HG02610 (cell line): ENCODE measurements around the gene TBRG4.

Source experiments
- ATAC-seq: cut with Tn5 transposase; IDR thresholded peaks from one replicate; pipeline ENCODE4 v1.9.1; 2021; ENCODE audit warnings: mild to moderate bottlenecking, moderate library complexity; ENCODE audit not compliant: unreplicated experiment

Gene TBRG4

DNA sequence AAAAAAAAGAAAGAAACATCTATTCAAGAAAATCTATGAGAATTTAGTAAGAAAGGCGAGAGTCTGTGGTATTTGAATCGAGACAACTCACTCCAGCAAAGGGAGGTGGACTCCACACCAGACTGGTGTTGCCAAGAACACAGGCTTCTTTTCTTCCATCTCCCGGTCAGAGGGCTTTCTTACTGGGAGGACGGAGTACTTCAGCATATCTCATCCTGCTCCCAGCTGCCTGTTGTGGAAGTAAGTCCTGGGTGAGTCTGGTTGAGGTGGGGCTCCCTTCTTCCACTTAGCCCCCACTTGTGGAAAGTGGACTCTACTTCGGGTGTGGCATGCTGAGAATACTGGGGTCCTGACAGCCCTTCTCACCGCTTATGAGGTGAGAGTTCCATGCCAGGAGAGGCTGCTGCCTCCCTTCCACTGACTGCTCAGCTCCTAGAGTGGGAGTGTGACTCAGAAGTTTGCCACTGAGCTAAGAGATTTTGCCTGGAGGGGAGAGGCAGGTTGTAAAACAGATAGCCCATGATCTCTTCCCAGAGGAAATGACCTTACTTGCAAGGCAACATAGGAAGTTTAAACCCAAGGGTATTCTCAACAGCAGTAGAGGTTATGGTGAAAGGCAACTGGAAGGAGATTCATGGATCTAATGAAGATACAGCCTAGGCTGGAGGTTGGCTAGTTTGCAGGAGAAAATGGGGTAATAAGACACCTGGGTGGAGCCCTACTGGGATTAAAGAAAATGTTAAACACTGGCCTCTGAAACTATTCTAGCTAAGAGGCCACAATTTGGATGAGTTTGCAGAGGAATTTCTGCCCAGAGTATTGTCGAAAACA is 19.2 kb downstream of the TBRG4 start:
- no peak for ATAC-seq

GRCh38 chr7:45089341-45089891 is 22.1 kb downstream of the TBRG4 start:
- ATAC-seq: no peak

GRCh38 chr7:45088821-45089340 is 22.6 kb downstream of the TBRG4 start, which contains the start of gene NACAD:
TSS of gene NACAD (minus strand) at chr7:45088969. CDS start at chr7:45088894, 75 bp downstream.
- no peak for ATAC-seq

GRCh38 chr7:45088146-45088701 is 23.3 kb downstream of the TBRG4 start:
- no peak for ATAC-seq

GRCh38 chr7:45087301-45088145 is 24.0 kb downstream of the TBRG4 start:
- ATAC-seq: no peak

GRCh38 chr7:45086331-45087065 is 25.0 kb downstream of the TBRG4 start:
- no peak for ATAC-seq

DNA sequence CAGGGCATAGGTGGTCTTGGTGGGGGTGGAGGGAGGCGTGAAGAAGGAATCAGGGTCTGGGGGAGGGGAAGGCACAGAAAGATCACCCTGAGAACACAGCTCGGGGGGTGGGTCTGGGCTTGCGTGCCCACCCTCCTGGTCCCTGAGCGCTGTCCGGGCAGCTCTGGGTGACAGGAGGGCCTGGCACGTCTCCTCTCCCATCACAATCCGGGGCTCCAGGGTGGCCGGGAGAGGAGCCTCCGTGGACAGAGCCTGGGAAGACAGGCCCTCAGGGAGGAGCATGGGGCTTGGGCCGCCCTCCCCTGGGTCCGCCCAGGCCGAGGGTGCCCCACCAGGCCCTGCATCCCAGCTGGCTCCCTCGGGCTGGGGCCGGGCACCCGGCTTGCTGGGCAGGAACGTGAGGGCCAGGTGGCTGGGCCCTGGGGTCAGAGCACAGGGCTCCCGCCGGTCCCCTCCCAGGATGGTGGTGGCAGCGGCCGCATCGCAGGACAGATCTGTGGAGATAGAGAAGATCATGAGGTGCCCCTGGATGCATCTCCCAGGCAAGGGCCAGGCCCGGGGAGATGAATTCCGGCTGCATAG is 25.8 kb downstream of the TBRG4 start:
- ATAC-seq: no peak

- no peak for ATAC-seq
Observed at GRCh38 chr7:45084901-45085618, 26.4 kb downstream of the TBRG4 start.

DNA sequence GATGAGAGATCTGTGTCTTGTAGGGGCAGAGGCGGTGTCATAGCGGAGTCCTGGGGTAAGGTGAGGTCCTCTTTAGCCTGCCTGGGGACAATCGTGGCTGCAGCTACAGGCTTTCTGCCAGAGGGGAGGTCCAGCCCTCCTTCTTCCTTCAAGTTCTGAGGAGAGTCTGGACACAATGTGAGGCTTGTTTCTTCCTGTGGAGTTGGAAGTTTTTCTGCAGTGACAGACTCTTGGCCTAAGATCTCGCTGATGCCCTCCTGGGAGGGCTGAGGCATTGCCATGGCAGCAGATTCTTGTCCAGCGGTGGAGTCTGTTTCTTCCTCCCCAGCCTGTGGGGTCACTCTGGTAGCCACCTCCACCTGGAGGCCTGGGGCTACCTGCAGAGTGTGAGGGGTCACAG is 27.2 kb downstream of the TBRG4 start:
- no peak for ATAC-seq

DNA sequence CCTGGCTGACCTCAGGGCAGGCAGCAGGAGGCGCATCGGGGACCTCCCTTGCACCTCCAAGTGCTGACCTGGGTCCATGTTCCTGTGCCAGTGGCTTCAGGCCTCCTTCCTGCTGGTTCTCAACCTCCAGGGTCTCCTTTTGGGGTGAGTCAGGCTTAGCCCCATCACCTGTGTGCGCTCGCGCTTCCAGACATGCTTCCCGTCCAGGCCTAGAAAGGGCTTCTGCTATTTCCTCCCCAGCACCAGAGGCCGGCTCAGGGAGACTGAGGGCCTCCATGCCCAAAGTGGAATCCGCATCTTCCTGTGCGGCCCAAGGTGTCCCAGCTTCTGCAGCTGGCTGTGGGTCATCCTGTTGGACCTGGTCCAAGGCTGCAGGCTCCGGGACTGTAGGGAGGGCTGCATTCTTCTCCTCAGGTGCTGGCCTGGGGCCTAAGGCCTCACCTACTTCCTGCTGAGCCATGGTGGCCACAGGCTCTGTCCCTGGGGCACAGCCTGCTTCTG is 28.6 kb downstream of the TBRG4 start:
- ATAC-seq: no peak

DNA sequence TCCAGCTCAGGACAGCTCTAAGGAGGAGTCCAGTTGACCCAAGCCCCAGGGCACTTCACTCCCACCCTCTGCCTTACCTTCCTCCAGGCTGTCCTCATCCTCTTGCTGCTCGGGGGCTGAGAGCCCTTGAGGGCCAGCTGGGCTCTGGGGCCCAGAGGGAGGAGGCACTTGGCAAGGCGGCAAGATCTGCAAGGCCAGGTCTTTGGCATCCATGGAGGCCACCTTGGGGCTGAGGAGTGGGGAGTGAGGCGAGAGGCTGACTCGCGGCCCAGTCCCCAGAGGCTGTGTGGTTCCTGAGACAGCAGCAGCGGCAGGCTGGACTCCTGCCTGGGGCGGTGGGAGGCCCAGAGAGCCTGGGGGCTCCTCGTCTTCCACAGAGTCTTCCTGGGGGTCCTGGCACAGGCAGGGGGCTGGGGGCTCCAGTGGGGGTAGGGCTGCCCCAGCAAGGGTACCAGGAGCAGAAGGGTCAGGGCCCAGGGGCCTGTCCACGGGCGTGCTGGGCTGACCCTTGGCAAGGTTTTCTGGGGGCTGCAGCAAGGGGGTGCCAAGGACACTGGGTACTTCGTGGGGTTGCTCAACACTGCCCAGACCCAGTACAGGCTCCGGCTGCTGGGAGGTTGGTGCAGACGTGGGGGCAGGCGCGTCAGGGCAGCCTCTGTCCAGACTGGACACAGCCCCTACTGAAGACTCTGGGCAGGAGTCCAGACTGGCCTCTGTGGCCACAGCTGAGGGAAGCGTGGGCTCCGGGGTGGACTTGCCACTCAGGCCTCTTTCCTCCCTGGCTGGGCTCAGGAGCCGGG is 29.3 kb downstream of the TBRG4 start:
- no peak for ATAC-seq

DNA sequence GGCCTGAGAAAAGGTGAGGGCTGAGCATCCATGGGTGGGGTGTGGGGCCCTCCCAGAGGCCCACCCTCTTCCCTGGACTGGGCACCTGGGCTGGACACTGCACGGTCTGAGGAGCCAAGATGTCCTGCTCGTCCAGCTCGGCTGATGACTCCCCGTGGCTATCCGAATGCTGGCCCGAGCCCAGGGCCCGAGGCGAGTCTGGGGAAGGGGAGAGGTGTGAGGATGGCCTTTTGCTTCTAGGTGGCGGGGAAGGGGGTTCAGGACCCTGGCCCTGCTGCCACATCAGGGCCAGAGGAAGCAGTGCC is 29.9 kb downstream of the TBRG4 start:
- no peak for ATAC-seq

DNA sequence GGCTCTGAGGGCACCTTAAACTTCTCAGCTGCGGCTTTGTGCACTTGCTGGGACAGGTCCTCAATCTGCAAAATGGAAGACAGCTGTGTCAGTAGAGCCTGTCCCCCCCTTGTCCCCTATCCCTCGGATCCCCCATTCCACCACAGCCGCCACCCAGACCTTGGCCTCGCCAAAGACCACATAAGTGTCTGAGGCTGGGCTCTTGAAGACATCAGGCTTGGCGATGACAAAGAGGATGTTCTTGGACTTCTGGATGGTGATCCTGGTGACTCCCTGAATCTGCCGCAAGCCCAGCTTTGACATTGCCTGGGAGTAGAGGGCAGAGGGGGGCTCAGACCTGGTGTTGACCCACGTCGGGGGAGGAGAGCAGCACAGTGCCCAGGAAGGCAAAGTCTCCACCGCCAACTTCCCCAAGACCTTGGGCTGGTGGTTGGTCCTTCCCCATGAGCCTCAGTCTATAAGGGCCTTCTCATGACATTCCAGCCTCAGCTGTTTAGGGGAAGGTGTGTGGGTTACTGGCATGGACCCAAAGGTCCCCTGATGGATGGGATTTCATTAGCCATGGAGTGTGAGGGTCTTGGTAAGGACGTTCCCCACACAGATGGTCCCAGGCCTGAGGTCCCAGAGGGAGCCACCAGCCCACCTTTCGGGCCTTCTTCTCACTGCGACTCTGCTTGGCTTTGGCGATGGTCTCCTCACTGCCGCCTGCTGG is 30.4 kb downstream of the TBRG4 start:
- no peak for ATAC-seq

DNA sequence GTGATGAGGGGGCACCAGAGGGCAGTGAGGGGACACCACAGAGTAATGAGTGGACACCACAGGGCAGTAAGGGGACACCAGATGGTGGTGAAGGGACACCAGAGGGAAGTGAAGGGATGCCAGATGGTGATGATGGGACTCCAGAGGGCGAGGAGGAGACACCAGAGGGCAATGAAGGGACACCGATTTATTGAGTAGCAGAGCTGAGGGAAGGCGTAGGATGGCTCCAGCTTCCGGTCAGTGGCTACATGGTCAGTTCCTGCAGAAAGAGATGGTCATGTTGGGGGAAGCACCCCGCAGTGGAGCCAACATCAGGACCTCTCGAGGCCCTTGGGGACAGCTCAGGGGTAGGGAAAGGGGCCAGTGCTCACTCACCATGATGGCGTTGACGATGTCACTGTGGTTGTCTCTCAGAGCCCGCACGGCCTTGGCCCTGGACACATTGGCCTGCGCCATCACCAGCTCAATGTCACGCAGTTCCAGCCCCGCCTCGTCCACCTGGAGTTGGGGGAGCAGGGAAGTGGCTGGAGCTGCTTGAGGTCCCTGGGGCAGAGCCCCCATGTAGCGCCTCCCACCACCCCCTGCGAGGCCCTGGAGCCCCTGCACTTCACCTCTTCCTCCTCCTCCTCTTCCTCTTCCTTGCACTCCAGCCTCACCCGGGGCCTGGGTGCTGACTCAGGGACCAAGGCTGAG is 31.1 kb downstream of the TBRG4 start:
- ATAC-seq: no peak

DNA sequence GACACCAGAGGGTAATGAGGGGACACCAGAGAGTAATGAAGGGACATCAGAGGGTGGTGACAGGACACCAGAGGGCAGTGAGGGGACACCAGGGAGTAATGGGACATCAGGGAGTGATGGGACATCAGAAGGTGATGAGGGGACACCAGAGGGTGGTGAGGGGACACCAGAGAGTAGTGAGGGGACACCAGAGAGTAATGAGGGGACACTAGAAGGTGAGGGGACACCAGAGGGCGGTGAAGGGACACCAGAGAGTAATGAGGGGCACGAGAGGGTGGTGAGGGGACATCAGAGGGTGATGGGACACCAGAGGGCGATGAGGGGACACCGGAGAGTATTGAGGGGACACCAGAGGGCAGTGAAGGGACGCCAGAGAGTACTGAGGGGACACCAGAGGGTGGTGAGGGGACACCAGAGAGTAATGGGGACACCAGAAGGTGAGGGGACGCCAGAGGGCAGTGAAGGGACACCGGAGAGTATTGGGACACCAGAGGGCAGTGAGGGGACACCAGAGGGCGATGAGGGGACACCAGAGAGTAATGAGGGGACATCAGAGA is 33.3 kb downstream of the TBRG4 start:
- ATAC-seq: no peak

DNA sequence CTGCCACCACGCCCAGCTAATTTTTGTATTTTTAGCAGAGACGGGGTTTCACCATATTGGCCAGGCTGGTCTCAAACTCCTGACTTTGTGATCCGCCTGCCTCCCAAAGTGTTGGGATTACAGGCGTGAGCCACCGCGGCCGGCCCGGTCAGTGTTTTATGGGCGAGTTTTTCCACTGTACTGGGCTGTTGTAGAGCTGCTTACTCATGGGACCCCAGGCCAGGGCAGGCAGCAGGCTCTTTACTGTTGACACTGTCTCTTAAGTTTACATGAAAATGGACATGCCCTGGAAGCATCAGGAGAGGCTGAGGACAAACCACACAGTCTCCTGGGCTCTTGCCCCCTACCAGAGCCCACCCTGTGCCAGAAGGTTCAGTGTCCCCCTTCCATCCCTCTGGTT is 33.9 kb downstream of the TBRG4 start:
- ATAC-seq: no peak

DNA sequence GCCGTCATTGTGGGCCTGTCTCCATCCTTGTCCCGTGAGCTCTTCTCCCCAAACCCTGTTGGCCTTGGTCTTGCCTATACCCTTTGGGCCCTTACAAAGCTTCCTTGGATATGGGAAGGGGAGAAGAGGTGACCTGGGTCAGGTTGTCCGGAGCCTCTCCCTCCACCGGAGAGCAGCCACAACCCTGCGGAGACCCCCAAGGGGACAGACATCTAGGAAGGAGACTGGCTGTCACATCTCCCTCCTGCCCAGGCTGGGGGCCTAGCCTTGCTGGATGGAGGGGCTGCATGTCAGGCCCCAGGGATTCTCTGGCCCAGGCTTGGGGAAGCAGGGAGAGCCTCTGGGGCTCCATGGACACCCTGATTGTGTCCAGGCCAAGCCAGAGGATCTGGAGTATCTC is 34.6 kb downstream of the TBRG4 start:
- no peak for ATAC-seq
